SK-N-MC (cell line): ENCODE data around the gene ANK3.

Experiments used
- EZH2 ChIP-seq: fragments of 200-600 bp; sonication (generic); IDR thresholded peaks from one replicate; pipeline ENCODE4 v1.6.1; 2017; ENCODE audit warnings: antibody characterized with exemption
- POLR2AphosphoS5 ChIP-seq: IDR thresholded peaks from 2 replicates; pipeline ENCODE4 v1.6.1; 2012; ENCODE audit warnings: mild to moderate bottlenecking, low read depth, low read length, borderline replicate concordance

- TF ChIP-seq POLR2AphosphoS5 (no peak), EZH2 (no peak)
Observed at GRCh38 chr10:60167050-60167449, 222.6 kb downstream of the ANK3 start.
